SU-DHL-6 (cell line): ENCODE results near the gene KCNIP3.

Experiments used
- H2AFZ ChIP-seq: fragments of 200-600 bp; sonication (generic); 2 replicates; pipeline ENCODE4 v1.6.1; 2014; ENCODE audit warnings: low read depth, mild to moderate bottlenecking, moderate library complexity, mixed read lengths, antibody characterized with exemption, low read length; ENCODE audit not compliant: severe bottlenecking
- H3F3A ChIP-seq: fragments of 200-600 bp; shearing (Covaris generic); 2 replicates; pipeline ENCODE4 v1.6.0; 2016; ENCODE audit warnings: antibody characterized with exemption, mild to moderate bottlenecking; ENCODE audit not compliant: insufficient read depth
- H3K27ac ChIP-seq: fragments of 200-600 bp; sonication (generic); 2 replicates; pipeline ENCODE4 v1.5.1; 2016; ENCODE audit warnings: low read depth, mild to moderate bottlenecking, low read length, moderate library complexity, mixed read lengths
- H3K27me3 ChIP-seq: fragments of 200-600 bp; sonication (generic), shearing (Covaris generic); 2 replicates; pipeline ENCODE4 v1.6.0; 2014; ENCODE audit warnings: mild to moderate bottlenecking, low read length
- H3K36me3 ChIP-seq: fragments of 200-600 bp; sonication (generic); 2 replicates; pipeline ENCODE4 v1.6.1; 2014; ENCODE audit warnings: mild to moderate bottlenecking, low read length, mixed read lengths
- H3K4me2 ChIP-seq: fragments of 300-600, 200-600 bp; shearing (Covaris generic), sonication (generic); 2 replicates; pipeline ENCODE4 v1.6.0; 2014; ENCODE audit warnings: low read length, low read depth, mild to moderate bottlenecking; ENCODE audit not compliant: poor library complexity, severe bottlenecking
- H3K4me3 ChIP-seq: fragments of 200-600 bp; sonication (generic); 2 replicates; pipeline ENCODE4 v1.5.1; 2014; ENCODE audit warnings: antibody characterized with exemption, low read length, mild to moderate bottlenecking, mixed read lengths; ENCODE audit not compliant: insufficient read depth, poor library complexity, severe bottlenecking
- H3K79me2 ChIP-seq: fragments of 200-600 bp; sonication (generic); 2 replicates; pipeline ENCODE4 v1.6.1; 2014; ENCODE audit warnings: mild to moderate bottlenecking, low read length, moderate library complexity; ENCODE audit not compliant: insufficient read depth
- H3K9ac ChIP-seq: fragments of 200-600 bp; sonication (generic); 2 replicates; pipeline ENCODE4 v1.7.0; 2014; ENCODE audit warnings: mild to moderate bottlenecking, low read length
- H3K9me2 ChIP-seq: fragments of 200-600 bp; sonication (generic); replicated peaks from 2 replicates; pipeline ENCODE4 v1.6.1; 2014; ENCODE audit warnings: low read length; ENCODE audit not compliant: insufficient read depth
- H3K9me3 ChIP-seq: fragments of 200-600 bp; sonication (generic); 2 replicates; pipeline ENCODE4 v1.6.1; 2014; ENCODE audit warnings: low read length, mixed read lengths; ENCODE audit not compliant: insufficient read depth
- H4K20me1 ChIP-seq: fragments of 200-600 bp; sonication (generic); 2 replicates; pipeline ENCODE4 v1.6.1; 2014; ENCODE audit warnings: low read depth, mild to moderate bottlenecking, antibody characterized with exemption, low read length, moderate library complexity, mixed read lengths
- CTCF ChIP-seq: fragments of 200-600 bp; sonication (generic); IDR thresholded peaks from one replicate; pipeline ENCODE4 v1.5.1; 2017; ENCODE audit warnings: antibody characterized with exemption, mild to moderate bottlenecking, low read length, moderate library complexity; ENCODE audit not compliant: insufficient read depth, poor library complexity, severe bottlenecking
- EZH2phosphoT487 ChIP-seq: fragments of 200-600 bp; sonication (generic), shearing (Covaris generic); conservative IDR thresholded peaks from 2 replicates; pipeline ENCODE4 v1.6.1; 2018; ENCODE audit warnings: mild to moderate bottlenecking, antibody characterized with exemption, low read length, moderate library complexity, mixed read lengths

KCNIP3 gene

DNA sequence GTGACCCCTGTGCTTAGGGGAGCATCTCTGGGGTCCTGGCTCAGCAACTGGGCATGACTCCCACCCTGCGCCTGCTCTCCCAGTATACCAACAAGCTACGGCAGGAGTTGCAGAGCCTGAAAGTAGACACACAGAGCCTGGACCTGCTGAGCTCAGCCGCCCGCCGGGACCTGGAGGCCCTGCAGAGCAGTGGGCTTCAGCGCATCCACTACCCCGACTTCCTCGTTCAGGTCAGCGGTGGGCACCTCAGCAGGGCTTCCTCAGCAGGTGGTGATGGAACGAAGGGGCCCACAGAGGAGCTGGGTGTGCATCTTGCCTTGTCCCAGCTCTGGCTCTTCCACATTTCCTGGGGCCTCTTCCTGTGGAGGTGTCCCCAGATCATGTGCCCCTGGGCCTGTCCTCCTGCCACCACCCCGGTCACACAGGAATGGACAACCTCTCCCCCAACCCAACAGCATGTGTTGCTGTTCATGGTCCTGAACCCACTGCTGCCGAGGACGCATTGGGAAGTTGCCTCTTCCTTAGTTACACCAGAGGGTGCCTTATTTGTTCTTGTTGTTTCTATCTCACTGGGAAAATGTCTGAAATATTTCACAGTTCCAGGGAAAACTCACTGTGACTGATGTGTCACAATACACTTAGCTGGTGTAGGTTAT, 12.1 kb upstream of the KCNIP3 start:
- no peak overlapping the region for H3K4me3 ChIP-seq
- H3K79me2 ChIP-seq: no peaks in the 10 kb centered on the region
- no peak overlapping the region for H3K4me2 ChIP-seq
- no peaks in the 10 kb centered on the region for H4K20me1 ChIP-seq
- H3K9me3 ChIP-seq: no peaks in the 10 kb centered on the region
- no peaks in the 10 kb centered on the region for H3K27me3 ChIP-seq
- no peaks in the 10 kb centered on the region for H3K36me3 ChIP-seq
- no peaks in the 10 kb centered on the region for H3F3A ChIP-seq
- H3K9me2 ChIP-seq: no peaks in the 10 kb centered on the region
- TF ChIP-seq EZH2phosphoT487 (no peak), CTCF (no peak)
- H3K27ac ChIP-seq: no peak overlapping the region
- H3K9ac ChIP-seq: no peak overlapping the region
- H2AFZ ChIP-seq: no peak overlapping the region

- no peak overlapping the region for H3K4me2 ChIP-seq
- TF ChIP-seq EZH2phosphoT487 (no peak), CTCF (no peak)
- no peaks in the 10 kb centered on the region for H3K36me3 ChIP-seq
- no peak overlapping the region for H3K4me3 ChIP-seq
- no peaks in the 10 kb centered on the region for H3K79me2 ChIP-seq
- H3K27ac ChIP-seq: no peak overlapping the region
- H3K9me2 ChIP-seq: no peaks in the 10 kb centered on the region
- no peaks in the 10 kb centered on the region for H3F3A ChIP-seq
- no peaks in the 10 kb centered on the region for H4K20me1 ChIP-seq
- no peak overlapping the region for H2AFZ ChIP-seq
- H3K9me3 ChIP-seq: no peaks in the 10 kb centered on the region
- no peak overlapping the region for H3K9ac ChIP-seq
- H3K27me3 ChIP-seq: no peaks in the 10 kb centered on the region
These were observed 11.6 kb upstream of the KCNIP3 start for GRCh38 chr2:95285542-95285932.

DNA sequence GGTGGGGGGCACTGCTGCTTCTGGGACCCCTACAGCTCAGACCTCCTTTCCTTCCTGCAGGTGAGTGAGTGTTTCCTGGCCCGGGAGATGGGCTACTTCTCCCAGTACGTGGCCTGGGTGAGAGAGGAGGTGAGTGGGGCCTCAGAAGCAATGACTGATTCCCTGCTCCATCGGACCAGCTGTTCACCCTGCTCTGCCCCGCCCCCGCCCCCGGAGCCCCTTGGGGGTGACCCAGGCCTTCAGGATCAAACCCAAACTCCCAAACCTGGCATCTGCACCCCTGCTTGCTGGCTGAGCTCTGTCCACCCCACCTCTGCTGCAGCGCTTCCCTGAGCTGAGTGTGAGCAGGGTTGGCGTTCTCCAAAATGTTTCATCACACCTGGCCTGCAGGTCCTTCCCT, 9.8 kb upstream of the KCNIP3 start:
- H3K4me3 ChIP-seq: no peak overlapping the region
- H2AFZ ChIP-seq: no peak overlapping the region
- no peak overlapping the region for H3K27ac ChIP-seq
- TF ChIP-seq EZH2phosphoT487 (no peak), CTCF (no peak)
- no peak overlapping the region for H3K4me2 ChIP-seq
- H3K79me2 ChIP-seq: no peaks in the 10 kb centered on the region
- H3K27me3 ChIP-seq: no peaks in the 10 kb centered on the region
- no peaks in the 10 kb centered on the region for H3K36me3 ChIP-seq
- no peaks in the 10 kb centered on the region for H3K9me3 ChIP-seq
- H3K9me2 ChIP-seq: no peaks in the 10 kb centered on the region
- no peaks in the 10 kb centered on the region for H4K20me1 ChIP-seq
- no peaks in the 10 kb centered on the region for H3F3A ChIP-seq
- H3K9ac ChIP-seq: no peak overlapping the region
